Measurements from ENCODE around the gene C3orf85.

Gene C3orf85

GRCh38 chr3:109137761-109138160 is 1.2 kb downstream of the C3orf85 start:
- Histone ChIP-seq H3K79me2 (ENCODE audit: insufficient read depth, low read length) (no peaks in the 10 kb centered on the region), H3K9me2 (replicated peaks; ENCODE audit: insufficient read depth, low read length) (no peaks in the 10 kb centered on the region), H3K9me3 (ENCODE audit: insufficient read depth, low read length) (no peaks in the 10 kb centered on the region), H3K27ac (ENCODE audit: low read depth, low read length) (no peak overlapping the region), H3K27me3 (ENCODE audit: low read length) (no peaks in the 10 kb centered on the region), H4K20me1 (ENCODE audit: low read depth, low read length) (no peaks in the 10 kb centered on the region), H2AFZ (ENCODE audit: low read depth, low read length, severe bottlenecking) (no peak overlapping the region), H3K36me3 (ENCODE audit: low read length) (no peaks in the 10 kb centered on the region), H3K4me2 (ENCODE audit: low read depth, low read length, poor library complexity, severe bottlenecking) (no peak overlapping the region), H3K4me3 (ENCODE audit: insufficient read depth, low read length, poor library complexity, severe bottlenecking) (no peak overlapping the region), H3K9ac (ENCODE audit: low read length) (no peak overlapping the region), H3F3A (ENCODE audit: insufficient read depth) (no peaks in the 10 kb centered on the region)
- TF ChIP-seq EZH2phosphoT487 (conservative IDR thresholded peaks at IDR 0.05; ENCODE audit: low read length) (no peak), CTCF (IDR thresholded peaks at IDR 0.05; ENCODE audit: insufficient read depth, low read length, poor library complexity, severe bottlenecking) (no peak)

GRCh38 chr3:109140318-109140717 is 3.8 kb downstream of the C3orf85 start:
- Histone ChIP-seq H3K36me3 (ENCODE audit: low read length) (no peaks in the 10 kb centered on the region), H3K4me2 (ENCODE audit: low read depth, low read length, poor library complexity, severe bottlenecking) (no peak overlapping the region), H3K9me2 (replicated peaks; ENCODE audit: insufficient read depth, low read length) (no peaks in the 10 kb centered on the region), H3K4me3 (ENCODE audit: insufficient read depth, low read length, poor library complexity, severe bottlenecking) (no peak overlapping the region), H3K9ac (ENCODE audit: low read length) (no peak overlapping the region), H4K20me1 (ENCODE audit: low read depth, low read length) (no peaks in the 10 kb centered on the region), H3K27ac (ENCODE audit: low read depth, low read length) (no peak overlapping the region), H3K9me3 (ENCODE audit: insufficient read depth, low read length) (no peaks in the 10 kb centered on the region), H3F3A (ENCODE audit: insufficient read depth) (no peaks in the 10 kb centered on the region), H3K27me3 (ENCODE audit: low read length) (no peaks in the 10 kb centered on the region), H2AFZ (ENCODE audit: low read depth, low read length, severe bottlenecking) (no peak overlapping the region), H3K79me2 (ENCODE audit: insufficient read depth, low read length) (no peaks in the 10 kb centered on the region)
- TF ChIP-seq CTCF (IDR thresholded peaks at IDR 0.05; ENCODE audit: insufficient read depth, low read length, poor library complexity, severe bottlenecking) (no peak), EZH2phosphoT487 (conservative IDR thresholded peaks at IDR 0.05; ENCODE audit: low read length) (no peak)

GRCh38 chr3:109143646-109144045 is 7.1 kb downstream of the C3orf85 start:
- Histone ChIP-seq H3F3A (ENCODE audit: insufficient read depth) (no peaks in the 10 kb centered on the region), H3K9ac (ENCODE audit: low read length) (no peak overlapping the region), H2AFZ (ENCODE audit: low read depth, low read length, severe bottlenecking) (no peak overlapping the region), H3K79me2 (ENCODE audit: insufficient read depth, low read length) (no peaks in the 10 kb centered on the region), H3K27ac (ENCODE audit: low read depth, low read length) (no peak overlapping the region), H3K27me3 (ENCODE audit: low read length) (no peaks in the 10 kb centered on the region), H4K20me1 (ENCODE audit: low read depth, low read length) (no peaks in the 10 kb centered on the region), H3K4me2 (ENCODE audit: low read depth, low read length, poor library complexity, severe bottlenecking) (no peak overlapping the region), H3K4me3 (ENCODE audit: insufficient read depth, low read length, poor library complexity, severe bottlenecking) (no peak overlapping the region), H3K9me2 (replicated peaks; ENCODE audit: insufficient read depth, low read length) (no peaks in the 10 kb centered on the region), H3K9me3 (ENCODE audit: insufficient read depth, low read length) (no peaks in the 10 kb centered on the region), H3K36me3 (ENCODE audit: low read length) (no peaks in the 10 kb centered on the region)
- TF ChIP-seq EZH2phosphoT487 (conservative IDR thresholded peaks at IDR 0.05; ENCODE audit: low read length) (no peak), CTCF (IDR thresholded peaks at IDR 0.05; ENCODE audit: insufficient read depth, low read length, poor library complexity, severe bottlenecking) (no peak)

All from SU-DHL-6 (cell line).